H1 (cell line): Measurements from ENCODE around the gene APBA2. TPM values are rescaled to one million over a fixed set of nuclear protein-coding genes. Genes with fewer than 3 reads are reported as not detected.

ENCODE experiments used
- CTCF ChIA-PET: fragments of 300-600 bp; sonication (Branson Sonifier 250); formaldehyde crosslinking; loops from one replicate; lab custom pipeline; 2021; ENCODE audit not compliant: partially characterized antibody; lab: Charles Lee
- POLR2A ChIA-PET: fragments of 300-600 bp; sonication (Branson Sonifier 250); formaldehyde crosslinking; loops from one replicate; lab custom pipeline; 2021; ENCODE audit warnings: inconsistent platforms; ENCODE audit not compliant: partially characterized antibody; lab: Charles Lee
- DNase-seq, 2 experiments: peaks; one replicate each; pipeline versions ENCODE4 v3.0.0 to v3.0.0-alpha.2; 2010 to 2022; ENCODE audit warnings: low spot score in 2 of 2, low read depth in 1 of 2, mixed read lengths in 1 of 2
- FAIRE-seq: peaks from 2 replicates; lab custom pipeline; 2011; peaks lifted over from hg19 to GRCh38; lab: Jason Lieb, UNC
- H2AFZ ChIP-seq: 2 replicates; pipeline ENCODE4 v1.8.1; 2012; ENCODE audit warnings: low read length, inconsistent platforms
- H2AK5ac ChIP-seq: 2 replicates; pipeline ENCODE4 v1.6.1; 2013; ENCODE audit warnings: low read depth, low read length
- H2BK120ac ChIP-seq: replicated peaks from 2 replicates; pipeline ENCODE3; 2013; ENCODE audit warnings: low read depth, low read length, inconsistent platforms
- H2BK12ac ChIP-seq: 2 replicates; pipeline ENCODE4 v1.6.1; 2013; ENCODE audit warnings: low read depth, low read length
- H2BK15ac ChIP-seq: 2 replicates; pipeline ENCODE4 v1.6.1; 2013; ENCODE audit warnings: low read length
- H2BK20ac ChIP-seq: 2 replicates; pipeline ENCODE4 v1.6.1; 2013; ENCODE audit warnings: low read length
- H2BK5ac ChIP-seq: 2 replicates; pipeline ENCODE4 v1.6.1; 2013; ENCODE audit warnings: low read depth, low read length
- H3K14ac ChIP-seq: 2 replicates; pipeline ENCODE4 v1.6.1; 2013; ENCODE audit warnings: inconsistent platforms; ENCODE audit not compliant: insufficient read length
- H3K18ac ChIP-seq: 2 replicates; pipeline ENCODE4 v1.6.1; 2013; ENCODE audit warnings: low read length; ENCODE audit errors: extremely low read depth
- H3K23ac ChIP-seq: 2 replicates; pipeline ENCODE4 v1.6.1; 2013; ENCODE audit warnings: inconsistent platforms; ENCODE audit not compliant: insufficient read length
- H3K23me2 ChIP-seq: 2 replicates; pipeline ENCODE4 v1.6.1; 2013; ENCODE audit warnings: low read depth, low read length
- H3K27ac ChIP-seq: 2 replicates; pipeline ENCODE4 v1.6.1; 2011; ENCODE audit warnings: low read depth, low read length, inconsistent platforms
- H3K27me3 ChIP-seq, 4 experiments: replicated peaks in 1 of 4; 1 replicate in 1 of 4; 2 replicates in 3 of 4; pipeline versions ENCODE4 v1.6.1 to v1.8.1; 2011 to 2013; ENCODE audit warnings: low read length in 3 of 4, mild to moderate bottlenecking in 3 of 4, inconsistent platforms in 2 of 4, mixed read lengths in 2 of 4, moderate library complexity in 1 of 4; ENCODE audit not compliant: control insufficient read depth in 3 of 4, insufficient read depth in 3 of 4; ENCODE audit errors: extremely low read depth in 1 of 4
- H3K36me3 ChIP-seq, 4 experiments: 2 replicates each; pipeline versions ENCODE4 v1.6.1 to v1.8.1; 2011 to 2013; ENCODE audit warnings: mild to moderate bottlenecking in 4 of 4, low read length in 3 of 4, moderate library complexity in 2 of 4, control low read depth in 1 of 4, inconsistent platforms in 1 of 4; ENCODE audit not compliant: insufficient read depth in 4 of 4, control insufficient read depth in 2 of 4
- H3K4ac ChIP-seq: replicated peaks from 2 replicates; pipeline ENCODE3; 2013; ENCODE audit warnings: low read length, low read depth, mixed read lengths, inconsistent platforms; ENCODE audit not compliant: insufficient read length
- H3K4me1 ChIP-seq, 4 experiments: replicated peaks in 1 of 4; 1 replicate in 1 of 4; 2 replicates in 3 of 4; pipeline versions ENCODE4 v1.6.1 to v1.8.1; 2011 to 2013; ENCODE audit warnings: low read length in 3 of 4, inconsistent platforms in 2 of 4, mixed read lengths in 1 of 4; ENCODE audit not compliant: insufficient read depth in 4 of 4, control insufficient read depth in 3 of 4
- H3K4me2 ChIP-seq, 2 experiments: 2 replicates each; pipeline versions ENCODE4 v1.6.1 to v1.8.1; 2011 to 2013; ENCODE audit warnings: low read depth in 2 of 2, low read length in 2 of 2, control low read depth in 1 of 2, inconsistent platforms in 1 of 2, mild to moderate bottlenecking in 1 of 2; ENCODE audit not compliant: insufficient read depth in 1 of 2
- H3K4me3 ChIP-seq, 4 experiments: fragments of 200-600, 300-600 bp in 1 of 4; sonication (generic), shearing (Covaris generic), sonication (Bioruptor Twin) in 1 of 4; 2 replicates each; pipeline versions ENCODE4 v1.5.1 to v1.8.1; 2011 to 2016; ENCODE audit warnings: low read length in 4 of 4, low read depth in 3 of 4, control low read depth in 2 of 4, inconsistent platforms in 2 of 4, mild to moderate bottlenecking in 2 of 4, mixed read lengths in 1 of 4, moderate library complexity in 1 of 4; ENCODE audit not compliant: insufficient read depth in 2 of 4; ENCODE audit errors: extremely low read depth in 1 of 4
- H3K56ac ChIP-seq: replicated peaks from 2 replicates; pipeline ENCODE3; 2013; ENCODE audit warnings: low read depth, mild to moderate bottlenecking, mixed read lengths, low read length, inconsistent platforms; ENCODE audit not compliant: insufficient read length
- H3K79me1 ChIP-seq: 2 replicates; pipeline ENCODE4 v1.6.1; 2013; ENCODE audit warnings: low read depth, low read length, control low read depth
- H3K79me2 ChIP-seq, 2 experiments: 2 replicates each; pipeline versions ENCODE4 v1.6.1 to v1.8.1; 2012 to 2013; ENCODE audit warnings: low read length in 2 of 2, mild to moderate bottlenecking in 2 of 2, inconsistent platforms in 1 of 2; ENCODE audit not compliant: insufficient read depth in 2 of 2, control insufficient read depth in 1 of 2
- H3K9ac ChIP-seq, 4 experiments: replicated peaks in 1 of 4; 1 replicate in 1 of 4; 2 replicates in 3 of 4; pipeline versions ENCODE4 v1.6.1 to v1.8.1; 2011 to 2013; ENCODE audit warnings: low read depth in 3 of 4, low read length in 3 of 4, control low read depth in 2 of 4, mild to moderate bottlenecking in 2 of 4, moderate library complexity in 2 of 4, inconsistent platforms in 1 of 4; ENCODE audit errors: extremely low read depth in 1 of 4
- H3K9me3 ChIP-seq, 2 experiments: 2 replicates each; pipeline versions ENCODE4 v1.6.1 to v1.8.1; 2012 to 2013; ENCODE audit warnings: mild to moderate bottlenecking in 2 of 2, moderate library complexity in 2 of 2, control low read depth in 1 of 2, inconsistent platforms in 1 of 2, low read depth in 1 of 2, low read length in 1 of 2, mixed read lengths in 1 of 2; ENCODE audit not compliant: insufficient read depth in 2 of 2
- H4K20me1 ChIP-seq, 2 experiments: replicated peaks in 1 of 2; 2 replicates each; pipeline versions ENCODE3 to v1.8.1; 2011 to 2013; ENCODE audit warnings: inconsistent platforms in 2 of 2, low read length in 2 of 2, mild to moderate bottlenecking in 1 of 2; ENCODE audit not compliant: insufficient read depth in 2 of 2, control insufficient read depth in 1 of 2
- H4K5ac ChIP-seq: 2 replicates; pipeline ENCODE4 v1.6.1; 2013; ENCODE audit warnings: low read length, low read depth, mixed read lengths, inconsistent platforms; ENCODE audit not compliant: insufficient read length
- H4K8ac ChIP-seq: 2 replicates; pipeline ENCODE4 v1.8.0; 2013; ENCODE audit warnings: mild to moderate bottlenecking, moderate library complexity, low read length, inconsistent platforms; ENCODE audit not compliant: insufficient read depth; ENCODE audit errors: extremely low read depth
- H4K91ac ChIP-seq: replicated peaks from 2 replicates; pipeline ENCODE3; 2013; ENCODE audit warnings: low read length, mixed read lengths, inconsistent platforms; ENCODE audit not compliant: insufficient read length
- CBX8 ChIP-seq: fragments of 300-800, 300-1000 bp; sonication (generic); IDR thresholded peaks from 2 replicates; pipeline ENCODE4 v1.7.1; 2016; ENCODE audit warnings: low read depth, low read length, borderline replicate concordance
- CEBPB ChIP-seq: IDR thresholded peaks from 2 replicates; pipeline ENCODE4 v1.6.1; 2012; ENCODE audit warnings: low read depth, low read length
- EZH2 ChIP-seq: fragments of 200-600 bp; sonication (generic); IDR thresholded peaks from 2 replicates; pipeline ENCODE4 v1.7.1; 2012; ENCODE audit warnings: low read depth, mild to moderate bottlenecking, moderate library complexity, low read length, inconsistent platforms; ENCODE audit not compliant: severe bottlenecking
- FOSL1 ChIP-seq: IDR thresholded peaks from 2 replicates; pipeline ENCODE4 v1.6.1; 2011; ENCODE audit warnings: mild to moderate bottlenecking, low read depth, low read length, moderate library complexity; ENCODE audit not compliant: insufficient read depth
- GTF2F1 ChIP-seq: IDR thresholded peaks from 2 replicates; pipeline ENCODE4 v1.6.1; 2012; ENCODE audit warnings: low read depth, low read length, improper control_type of control experiment, borderline replicate concordance
- JUND ChIP-seq: IDR thresholded peaks from 2 replicates; pipeline ENCODE4 v1.6.1; 2011; ENCODE audit warnings: mild to moderate bottlenecking, improper control_type of control experiment, low read length
- MAFK ChIP-seq: IDR thresholded peaks from 2 replicates; pipeline ENCODE4 v1.6.1; 2012; ENCODE audit warnings: low read depth, mild to moderate bottlenecking, improper control_type of control experiment, low read length
- MAX ChIP-seq: IDR thresholded peaks from 2 replicates; pipeline ENCODE4 v1.6.1; 2012; ENCODE audit warnings: inconsistent platforms
- RAD21 ChIP-seq, 2 experiments: IDR thresholded peaks in 1 of 2; conservative IDR thresholded peaks in 1 of 2; 2 replicates each; pipeline ENCODE4 v1.6.1; 2011; ENCODE audit warnings: low read depth in 2 of 2, low read length in 2 of 2, improper control_type of control experiment in 1 of 2, inconsistent platforms in 1 of 2, mild to moderate bottlenecking in 1 of 2, moderate library complexity in 1 of 2
- RBBP5 ChIP-seq: IDR thresholded peaks from 2 replicates; pipeline ENCODE4 v1.7.1; 2012; ENCODE audit warnings: low read depth, mild to moderate bottlenecking, inconsistent platforms, low read length, moderate library complexity, borderline replicate concordance
- RNF2 ChIP-seq: fragments of 200-900, 300-1000 bp; sonication (generic); IDR thresholded peaks from 2 replicates; pipeline ENCODE4 v1.7.1; 2016; ENCODE audit warnings: borderline replicate concordance, low read depth, mild to moderate bottlenecking, antibody characterized with exemption, low read length; ENCODE audit not compliant: poor library complexity, severe bottlenecking; ENCODE audit errors: missing control alignments
- SP4 ChIP-seq: IDR thresholded peaks from 2 replicates; pipeline ENCODE4 v1.6.1; 2012; ENCODE audit warnings: low read length, inconsistent platforms
- SUZ12 ChIP-seq: fragments of 200-600 bp; sonication (generic); IDR thresholded peaks from 2 replicates; pipeline ENCODE4 v1.6.1; 2012; ENCODE audit warnings: mild to moderate bottlenecking, inconsistent platforms, low read length, moderate library complexity, mixed read lengths
- TBP ChIP-seq: IDR thresholded peaks from 2 replicates; pipeline ENCODE4 v1.6.1; 2011; ENCODE audit warnings: low read depth, low read length, improper control_type of control experiment
- WGBS, 2 experiments: shearing (Covaris generic) in 1 of 2; methylation state at CpG; one replicate each; pipeline versions ENCODE4 v1.1.6 to v1.1.7; 2013 to 2015; ENCODE audit warnings: low lambda C conversion rate in 2 of 2, mixed read lengths in 2 of 2, inconsistent platforms in 1 of 2, low coverage in 1 of 2, missing lambda C conversion rate in 1 of 2; ENCODE audit not compliant: insufficient replicate concordance in 2 of 2, insufficient coverage in 1 of 2, insufficient read length in 1 of 2; ENCODE audit errors: extremely low coverage in 1 of 2, missing lambda C conversion rate in 1 of 2; 5-methylcytosine and 5-hydroxymethylcytosine counted together
- polyA plus RNA-seq, 7 experiments: library from polyadenylated mRNA; depleted of rRNA in 3 of 7; stranded (reverse) in 5 of 7; unstranded in 2 of 7; fragments of >200 nt in 5 of 7; fragments of 200-250 nt in 2 of 7; gene quantifications; 1 replicate in 5 of 7; 2 replicates in 1 of 7; 4 replicates in 1 of 7; pipeline versions ENCODE4 v1.2.1 to v1.2.3, GENCODE V29; 2011 to 2013; ENCODE audit warnings: missing spikeins in 2 of 7, mixed read lengths in 2 of 7
- total RNA-seq: library from RNA; stranded (reverse); fragmentation: NEBNext Ultra II Directional; extraction: Animal tissue kit (Norgen Biotek cat#: 25700); gene quantifications from 2 replicates; pipeline ENCODE4 v1.2.1, GENCODE V29; 2021

Gene APBA2
- total and polyA plus RNA-seq, 2 of the 8 experiments (the other 6 are each of a cell fraction or from before 2014, with no cell fraction given): 15.5 to 19.0 TPM

- Histone ChIP-seq H4K20me1 (no peaks in the 10 kb centered on the region), H3K23me2 (no peaks in the 10 kb centered on the region; the same call in 1 of the 2 replicates), H4K8ac (no peak overlapping the region), H2BK120ac (no peak overlapping the region), H3K4me1 (no peaks in the 10 kb centered on the region; a peak in 1 of 7 replicates), H3K4me2 (no peak overlapping the region), H2BK12ac (no peak overlapping the region), H3K36me3 (no peaks in the 10 kb centered on the region), H3K4me3 (no peak overlapping the region), H3K79me2 (no peaks in the 10 kb centered on the region), H4K91ac (no peak overlapping the region), H2BK15ac (no peak overlapping the region), H3K14ac (no peak overlapping the region), H3K56ac (no peak overlapping the region), H3K9me3 (0 out of 4 replicates have a peak, but pooled peaks cover 0 to 3% of the 10 kb centered on the region in 2 experiments), H3K23ac (no peak overlapping the region), H3K4ac (no peak overlapping the region), H2AK5ac (no peak overlapping the region), H3K27ac (no peak overlapping the region), H2BK5ac (no peak overlapping the region), H3K9ac (no peak overlapping the region), H2BK20ac (no peak overlapping the region), H4K5ac (no peak overlapping the region)
- POLR2A ChIA-PET: no interaction called here
- FAIRE-seq: no peak
- WGBS, 2 experiments: 100% methylated on average over 1 of the region's 1 CpG; no CpG with 5 or more reads in 1 of the 2 experiments
- no peak for DNase-seq
- TF ChIP-seq MAFK (no peak), FOSL1 (no peak), RAD21 (IDR thresholded peaks at IDR 0.05 in 1 of 2, conservative IDR thresholded peaks at IDR 0.05 in 1 of 2; ENCODE audit: low read depth in 2 of 2, low read length in 2 of 2) (no peak), CEBPB (no peak), EZH2 (no peak), JUND (no peak), SP4 (no peak), SUZ12 (no peak), RNF2 (no peak), TBP (no peak), RBBP5 (no peak), MAX (no peak), CBX8 (no peak), GTF2F1 (no peak)
- TF ChIP-seq, all 59 proteins: peak for 0
- H3K18ac ChIP-seq: no peak overlapping the region
- no peaks in the 10 kb centered on the region; the same call in 1 of the 2 replicates for H3K79me1 ChIP-seq
- CTCF ChIA-PET: interaction anchor here (0.9 to 1.1 kb wide), 2 partner anchors 9 to 84 kb away, joined by 3 to 4 read pairs; no protein-coding TSS in a partner anchor
- H2AFZ ChIP-seq: no peak overlapping the region
- H3K27me3 ChIP-seq: no peaks in the 10 kb centered on the region
Measured at GRCh38 chr15:29005931-29006330, 120.2 kb downstream of the APBA2 start.
